A375 (cell line): ENCODE results near the gene TMEM138. TPM values are rescaled to one million over a fixed set of nuclear protein-coding genes. Genes with fewer than 3 reads are reported as not detected.

ENCODE experiments used
- total RNA-seq: library from RNA; depleted of rRNA; stranded (reverse); fragments of >200 nt; shearing (Covaris generic); gene quantifications from 2 replicates; pipeline ENCODE4 v1.2.3, GENCODE V29; 2014; rRNA removed

TMEM138 gene
- 32.2 and 32.9 TPM in 2 replicates for total RNA-seq

DNA sequence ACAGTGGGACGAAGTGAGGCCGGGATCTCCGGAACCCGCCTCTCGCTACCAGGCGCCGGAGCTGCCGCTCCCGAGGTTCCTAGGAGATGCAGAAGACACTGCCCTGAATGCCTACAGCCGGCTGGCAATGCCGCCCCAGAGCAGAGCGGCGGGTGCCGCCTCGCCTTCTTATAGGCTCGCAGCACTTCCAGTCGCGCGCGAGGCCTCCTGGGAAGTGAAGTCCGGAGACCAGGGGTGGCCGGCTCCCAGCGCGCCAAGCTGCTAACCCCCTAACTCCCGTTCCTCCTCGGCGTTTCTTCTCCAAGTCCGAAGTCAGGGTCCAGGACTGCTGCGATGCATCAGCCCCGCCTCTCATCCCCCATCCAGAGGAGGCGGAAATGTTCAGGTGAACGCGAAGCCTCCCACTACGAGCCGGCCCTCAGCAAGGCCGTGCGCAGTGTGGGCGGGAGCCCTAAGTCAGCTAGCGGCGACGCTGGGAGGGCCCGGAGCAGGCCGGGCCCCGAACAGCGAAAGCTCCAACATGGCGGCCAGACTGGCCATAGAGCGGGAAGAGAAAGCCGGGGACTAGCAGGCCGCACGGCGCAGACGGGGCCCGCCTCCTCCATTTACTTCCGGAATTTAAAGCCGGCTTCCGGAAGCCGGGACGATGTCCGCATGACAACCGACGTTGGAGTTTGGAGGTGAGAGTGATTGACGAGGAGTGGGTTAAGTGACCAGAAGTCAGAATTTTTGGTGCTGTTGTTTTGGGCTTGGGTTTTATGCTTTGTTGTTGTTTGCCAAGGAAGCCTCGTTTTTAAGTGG lies at the start of gene TMEM138, which contains the start of gene CYB561A3:
Gene TMEM138, plus strand, starts transcription at position 634 of the 801 bp plus-strand sequence. CDS start 2,017 bp downstream, outside the sequence.
Gene CYB561A3, minus strand, starts transcription at position 142 of the 801 bp plus-strand sequence. CDS start 5,169 bp downstream, outside the sequence.

DNA sequence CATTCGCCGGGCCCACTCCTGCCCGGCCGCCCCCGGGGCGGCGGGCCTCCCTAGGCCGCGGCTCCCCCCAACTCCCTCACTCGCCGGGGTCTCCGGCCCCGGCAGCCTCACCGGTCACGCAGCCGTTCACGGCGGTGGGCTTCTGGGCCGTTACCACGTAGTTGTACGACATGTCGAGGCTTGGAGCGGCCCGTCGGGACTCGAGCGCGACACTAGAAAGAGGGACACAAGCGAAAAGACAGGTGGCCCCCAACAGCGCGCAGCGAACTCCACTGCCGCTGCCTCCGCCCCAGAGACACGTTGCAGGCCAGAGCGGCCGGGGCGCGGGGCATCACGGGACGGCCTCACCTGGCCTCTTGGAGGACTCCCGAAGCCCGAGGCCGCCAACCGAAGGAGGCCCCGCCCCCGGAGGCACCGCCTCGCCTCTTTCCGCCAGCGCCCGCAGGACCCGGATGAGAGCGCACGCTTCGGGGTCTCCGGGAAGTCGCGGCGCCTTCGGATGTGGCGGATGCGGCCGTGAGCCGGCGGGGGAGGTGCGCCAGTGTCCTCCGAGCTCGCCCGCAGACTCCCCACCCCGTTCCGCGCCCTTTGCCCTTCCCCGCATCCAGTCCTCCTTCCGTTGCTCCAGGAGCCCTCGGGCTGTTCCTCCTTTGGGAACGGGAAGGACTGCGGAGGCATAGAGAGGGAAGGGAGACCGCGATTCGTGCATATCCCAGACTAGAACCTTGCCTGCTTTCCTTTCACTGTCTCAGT lies 29.2 kb upstream of the TMEM138 start, which contains the start of the genes DDB1 and TKFC:
Gene DDB1, minus strand, starts transcription at position 309 of the 753 bp plus-strand sequence. Its CDS starts 137 bp downstream, at position 172.
Gene TKFC, plus strand, starts transcription at position 432 of the 753 bp plus-strand sequence. CDS start 1,501 bp downstream, outside the sequence.

Other genes starting within 250 kb of the TMEM138 start
- 17.4 and 22.8 TPM in 2 replicates for gene VPS37C, start 200.9 kb upstream of the TMEM138 start, total RNA-seq
- not detected in 2 replicates for gene PGA3, start 158.9 kb upstream of the TMEM138 start, total RNA-seq
- gene PGA4, start 140.0 kb upstream of the TMEM138 start, total RNA-seq = not detected in 2 replicates
- not detected in 2 replicates for gene PGA5, start 121.2 kb upstream of the TMEM138 start, total RNA-seq
- 0.94 and 1.9 TPM in 2 replicates for gene VWCE, start 67.1 kb upstream of the TMEM138 start, total RNA-seq
- 273 and 282 TPM in 2 replicates for gene DDB1, start 29.3 kb upstream of the TMEM138 start, total RNA-seq
- 81.3 and 98.6 TPM in 2 replicates for gene TKFC, start 29.1 kb upstream of the TMEM138 start, total RNA-seq
- gene CYB561A3, start 492 bp upstream of the TMEM138 start, total RNA-seq = 25.6 and 30.3 TPM in 2 replicates
- gene TMEM216, start 30.2 kb downstream of the TMEM138 start, total RNA-seq = 9.3 and 10.7 TPM in 2 replicates
- 41.5 and 55.5 TPM in 2 replicates for gene CPSF7, start 67.6 kb downstream of the TMEM138 start, total RNA-seq
- gene SDHAF2, start 67.8 kb downstream of the TMEM138 start, total RNA-seq = 45.7 and 53.0 TPM in 2 replicates
- not detected in 2 replicates for gene LRRC10B, start 146.4 kb downstream of the TMEM138 start, total RNA-seq
- gene SYT7, start 218.7 kb downstream of the TMEM138 start, total RNA-seq = 0.45 and 1.2 TPM in 2 replicates